ENCODE measurements around the gene TIPARP.
"Not testable (repeated sequence)": the region's sequence is repeated elsewhere in the genome, so short reads cannot be mapped to it uniquely, and the experiment has no call there.

TIPARP gene

GRCh38 chr3:156646958-156647357 is 27.4 kb upstream of the TIPARP start:
- DNase-seq (ENCODE audit: low spot score) = no peak

GRCh38 chr3:156648086-156648485 is 26.3 kb upstream of the TIPARP start:
- no peak for DNase-seq (ENCODE audit: low spot score)

GRCh38 chr3:156649681-156650080 is 24.7 kb upstream of the TIPARP start:
- no peak for DNase-seq (ENCODE audit: low spot score)

- not testable (repeated sequence) for DNase-seq (ENCODE audit: low spot score)
These were observed 21.7 kb upstream of the TIPARP start for GRCh38 chr3:156652661-156653060.

- DNase-seq (ENCODE audit: low spot score) = no peak
These were observed 19.6 kb upstream of the TIPARP start for GRCh38 chr3:156654834-156655233.

- no peak for DNase-seq (ENCODE audit: low spot score)
These were observed 18.4 kb upstream of the TIPARP start for GRCh38 chr3:156655819-156656550.

GRCh38 chr3:156657440-156657839 is 16.9 kb upstream of the TIPARP start:
- no peak for DNase-seq (ENCODE audit: low spot score)

GRCh38 chr3:156657862-156658731 is 16.3 kb upstream of the TIPARP start:
- DNase-seq (ENCODE audit: low spot score) = no peak

- no peak for DNase-seq (ENCODE audit: low spot score)
These were observed 15.7 kb upstream of the TIPARP start for GRCh38 chr3:156658732-156659090.

- no peak for DNase-seq (ENCODE audit: low spot score)
These were observed 15.1 kb upstream of the TIPARP start for GRCh38 chr3:156659260-156659659.

GRCh38 chr3:156661155-156661554 is 13.2 kb upstream of the TIPARP start:
- DNase-seq (ENCODE audit: low spot score) = no peak

GRCh38 chr3:156664011-156664830 is 10.2 kb upstream of the TIPARP start:
- DNase-seq (ENCODE audit: low spot score) = no peak

- no peak for DNase-seq (ENCODE audit: low spot score)
These were observed 9.6 kb upstream of the TIPARP start for GRCh38 chr3:156664831-156665178.

- DNase-seq (ENCODE audit: low spot score) = no peak
These were observed 9.1 kb upstream of the TIPARP start for GRCh38 chr3:156665291-156665690.

- DNase-seq (ENCODE audit: low spot score) = no peak
These were observed 8.3 kb upstream of the TIPARP start for GRCh38 chr3:156666073-156666472.

GRCh38 chr3:156668073-156668763 is 6.2 kb upstream of the TIPARP start:
- no peak for DNase-seq (ENCODE audit: low spot score)

GRCh38 chr3:156670077-156670476 is 4.3 kb upstream of the TIPARP start:
- DNase-seq (ENCODE audit: low spot score) = no peak

GRCh38 chr3:156670652-156671051 is 3.7 kb upstream of the TIPARP start:
- DNase-seq (ENCODE audit: low spot score) = no peak

GRCh38 chr3:156673732-156674045 is 701 bp upstream of the TIPARP start:
- DNase-seq (ENCODE audit: low spot score) = no peak

- DNase-seq (ENCODE audit: low spot score) = no peak
These were observed 780 bp downstream of the TIPARP start for GRCh38 chr3:156674911-156675829.
